HG02623 (cell line): ENCODE data around the gene MEGF6.

ENCODE experiments used
- ATAC-seq: cut with Tn5 transposase; IDR thresholded peaks from one replicate; pipeline ENCODE4 v1.9.1; 2021; ENCODE audit warnings: moderate library complexity; ENCODE audit not compliant: unreplicated experiment

MEGF6 gene

GRCh38 chr1:3609016-3609768 is 2.1 kb downstream of the MEGF6 start:
- no peak for ATAC-seq

GRCh38 chr1:3608154-3608553 is 3.2 kb downstream of the MEGF6 start:
- no peak for ATAC-seq

GRCh38 chr1:3607703-3608065 is 3.6 kb downstream of the MEGF6 start:
- ATAC-seq: no peak

- ATAC-seq: no peak
Measured at GRCh38 chr1:3606779-3607702, 4.3 kb downstream of the MEGF6 start.

- ATAC-seq: no peak
Measured at GRCh38 chr1:3604997-3605823, 6.1 kb downstream of the MEGF6 start.

GRCh38 chr1:3604468-3604974 is 6.8 kb downstream of the MEGF6 start:
- no peak for ATAC-seq

GRCh38 chr1:3603571-3604467 is 7.5 kb downstream of the MEGF6 start:
- no peak for ATAC-seq

GRCh38 chr1:3603156-3603555 is 8.2 kb downstream of the MEGF6 start:
- ATAC-seq: no peak

GRCh38 chr1:3602375-3602774 is 8.9 kb downstream of the MEGF6 start:
- ATAC-seq: no peak

GRCh38 chr1:3601743-3602142 is 9.6 kb downstream of the MEGF6 start:
- no peak for ATAC-seq

GRCh38 chr1:3600354-3600753 is 11.0 kb downstream of the MEGF6 start:
- ATAC-seq: no peak

GRCh38 chr1:3599816-3600215 is 11.5 kb downstream of the MEGF6 start:
- ATAC-seq: no peak

GRCh38 chr1:3599286-3599811 is 12.0 kb downstream of the MEGF6 start:
- ATAC-seq: no peak

- ATAC-seq: no peak
Measured at GRCh38 chr1:3598522-3599285, 12.6 kb downstream of the MEGF6 start.

GRCh38 chr1:3598051-3598491 is 13.2 kb downstream of the MEGF6 start:
- ATAC-seq: no peak

- no peak for ATAC-seq
Measured at GRCh38 chr1:3597599-3597964, 13.7 kb downstream of the MEGF6 start.

GRCh38 chr1:3596663-3597598 is 14.4 kb downstream of the MEGF6 start:
- no peak for ATAC-seq

- ATAC-seq: no peak
Measured at GRCh38 chr1:3595949-3596348, 15.4 kb downstream of the MEGF6 start.
